ENCODE data around the gene ERCC1.

DNA sequence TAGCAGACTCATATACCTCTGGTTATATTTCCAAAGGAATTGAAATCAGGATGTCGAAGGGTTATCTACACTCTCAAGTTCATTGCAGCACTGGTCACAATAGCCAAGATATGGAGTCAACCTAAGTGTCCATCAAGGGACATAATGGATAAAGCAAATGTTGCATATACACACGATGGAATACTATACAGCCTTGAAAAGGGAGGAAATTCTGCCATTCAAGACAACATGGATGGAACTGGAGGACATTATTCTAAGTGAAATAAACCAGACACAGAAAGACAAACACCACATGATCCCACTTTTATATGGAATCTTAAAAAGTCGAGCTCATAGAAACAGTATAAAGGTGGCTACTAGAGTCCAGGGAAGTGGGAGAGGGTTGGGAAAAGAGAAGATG is 13.6 kb upstream of the ERCC1 start:
- TF ChIP-seq CTCF (IDR thresholded peaks at IDR 0.05; ENCODE audit: poor library complexity, severe bottlenecking) (no peak), RAD21 (conservative IDR thresholded peaks at IDR 0.05) (no peak), EZH2 (IDR thresholded peaks at IDR 0.05; ENCODE audit: borderline replicate concordance, insufficient read depth, low read length, poor library complexity, severe bottlenecking) (no peak), POLR2AphosphoS5 (IDR thresholded peaks at IDR 0.05) (no peak), EP300 (conservative IDR thresholded peaks at IDR 0.05; ENCODE audit: poor library complexity, severe bottlenecking) (no peak)

Data from neural cell (in vitro differentiated cells).